Hematopoietic multipotent progenitor cell (in vitro differentiated cells): ENCODE measurements around the gene TEX11. TPM values are rescaled to one million over a fixed set of nuclear protein-coding genes. Genes with fewer than 3 reads are reported as not detected.

Experiments
- DNase-seq, 3 donors: peaks; one replicate each; pipeline ENCODE4 v3.0.0-alpha.2; 2011 to 2015; ENCODE audit warnings: low read depth in 2 of 3, low spot score in 2 of 3
- small RNA-seq: library from RNA; depleted of rRNA; stranded (forward); fragments of <200 nt; gene quantifications from one replicate; pipeline ENCODE3, GENCODE V24; 2012
- total RNA-seq: library from RNA; depleted of rRNA; stranded (reverse); fragments of >200 nt; gene quantifications from one replicate; pipeline ENCODE4 v1.2.3, GENCODE V29; 2012

Gene TEX11
- total RNA-seq, 1 donor: not detected

DNA sequence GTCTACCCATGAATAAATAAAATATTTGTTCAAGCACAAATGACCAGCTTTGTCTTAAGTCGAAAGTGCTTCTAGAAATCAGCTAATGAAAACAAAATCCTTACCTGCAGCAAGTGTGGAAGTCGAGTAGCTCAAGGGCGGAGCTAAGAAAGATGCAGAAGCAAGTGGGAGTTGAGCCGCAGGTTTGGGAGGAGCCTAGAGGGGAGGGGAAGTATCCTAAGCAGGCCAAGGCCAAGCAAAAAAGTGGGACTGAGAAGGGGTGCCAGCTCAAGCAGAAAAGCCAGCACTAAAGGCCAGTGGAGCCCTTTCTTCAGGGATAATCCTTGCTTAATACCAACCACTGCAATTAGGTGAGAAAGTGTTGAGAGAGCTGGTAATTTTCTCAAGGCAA lies 403.1 kb downstream of the TEX11 start:
- DNase-seq: no peak

DNA sequence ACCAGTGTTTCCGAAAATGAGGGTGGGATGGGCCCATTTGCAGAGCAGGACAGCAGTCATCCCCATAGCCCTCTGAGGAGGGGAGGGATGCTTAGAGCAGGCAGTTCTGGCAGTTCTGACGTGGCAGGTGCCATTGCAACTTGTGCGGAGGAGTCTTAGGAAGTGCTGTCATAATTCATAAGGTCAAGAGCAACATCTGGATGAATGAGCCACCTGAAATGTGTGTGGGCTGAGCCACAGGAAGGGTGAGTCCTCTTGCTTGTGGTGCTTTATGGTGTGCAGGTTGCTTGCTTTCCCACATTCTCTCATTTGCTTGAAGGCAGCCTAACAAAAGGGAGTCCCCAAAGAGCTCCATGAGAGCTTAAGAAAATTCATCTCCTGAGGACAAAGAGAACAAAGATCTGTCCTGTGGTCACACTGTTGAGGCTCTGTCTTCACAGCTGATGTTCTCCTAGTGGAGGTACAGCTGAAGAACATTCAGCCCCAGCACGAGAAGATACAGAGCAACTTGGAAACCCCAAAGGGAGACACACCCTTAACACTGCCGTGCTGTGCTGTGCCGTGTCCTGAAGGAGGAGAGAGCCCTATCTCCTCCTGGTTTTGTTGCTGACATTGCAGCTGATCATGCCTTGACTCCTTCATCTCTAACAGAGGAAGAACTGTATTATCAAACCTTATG lies 403.6 kb downstream of the TEX11 start:
- no peak for DNase-seq

DNA sequence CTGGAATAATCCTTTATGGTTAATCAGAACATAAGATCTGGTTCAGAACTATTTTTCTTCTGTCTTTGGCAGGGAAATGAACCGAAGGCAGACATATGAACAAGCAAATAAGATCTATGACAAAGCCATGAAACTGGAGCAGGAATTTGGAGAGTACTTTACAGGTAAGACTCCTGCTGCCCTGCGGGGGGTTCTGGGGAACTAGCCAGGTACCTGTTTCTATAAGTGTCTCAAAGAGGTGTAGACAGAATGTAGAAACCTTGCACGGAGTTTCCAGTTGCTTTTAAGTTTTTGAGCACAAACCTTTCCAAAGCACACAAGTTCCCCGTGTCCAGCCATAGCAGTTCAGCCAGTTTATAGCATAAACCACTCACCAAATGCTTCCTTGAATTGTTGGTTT lies 407.7 kb downstream of the TEX11 start:
- DNase-seq: no peak

DNA sequence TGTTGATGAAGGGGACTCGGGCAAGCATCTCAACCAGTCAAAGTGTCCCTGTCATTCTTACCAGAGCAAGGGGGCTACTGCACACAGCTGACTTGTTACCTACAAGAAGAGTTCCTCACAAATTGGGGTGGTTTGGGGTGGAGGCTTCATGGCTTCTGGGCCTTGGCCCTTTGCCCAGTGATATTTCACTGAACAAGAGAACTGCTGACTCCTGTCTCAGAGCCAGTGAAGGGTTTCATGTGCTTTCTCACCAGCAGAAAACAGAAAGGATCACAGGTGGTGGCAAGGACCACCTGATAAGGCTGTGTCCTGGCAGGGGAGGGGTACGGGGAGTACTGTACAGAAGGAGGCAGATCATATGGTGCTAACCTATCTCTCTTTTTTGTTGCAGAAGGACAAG lies 410.4 kb downstream of the TEX11 start:
- no peak for DNase-seq

DNA sequence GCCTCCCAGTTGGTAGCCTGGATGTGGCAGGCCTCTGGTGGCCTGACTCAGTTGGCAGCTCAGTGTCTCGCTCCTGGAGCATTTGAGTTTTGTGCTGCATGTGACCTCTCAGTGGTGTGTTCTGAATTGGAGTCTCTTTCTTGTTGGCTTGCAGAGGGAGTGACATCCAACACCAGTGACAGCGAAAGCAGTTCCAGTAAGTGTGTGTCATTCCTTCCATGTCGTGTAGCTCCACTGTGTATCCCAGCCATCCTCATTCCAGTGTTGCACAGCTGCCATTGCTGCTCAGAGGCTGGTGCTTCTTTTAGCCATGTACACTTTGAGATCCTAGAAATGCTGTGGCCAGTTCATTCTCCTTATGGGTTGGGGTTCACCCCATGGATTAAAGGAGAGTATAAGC lies 411.5 kb downstream of the TEX11 start:
- DNase-seq: no peak

DNA sequence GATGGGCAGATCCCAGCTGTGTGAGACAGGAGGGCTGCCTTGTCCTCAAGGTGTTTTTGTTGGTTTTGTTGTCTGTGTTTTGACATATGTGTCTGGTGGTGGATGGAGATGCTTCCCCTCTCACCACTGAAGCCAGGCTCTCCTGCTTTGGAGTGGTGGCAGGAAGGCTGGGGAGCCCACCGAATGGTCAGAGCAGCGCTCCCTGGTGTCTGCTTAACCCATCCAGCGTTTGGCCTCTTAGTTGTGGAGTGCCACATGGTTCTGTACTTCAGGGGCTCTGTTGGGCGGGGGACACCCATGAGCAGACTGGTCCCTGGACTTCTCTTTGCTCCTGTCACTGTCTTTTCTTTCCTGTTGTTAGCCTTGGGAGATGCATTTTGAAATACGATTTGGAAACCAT lies 412.0 kb downstream of the TEX11 start:
- no peak for DNase-seq

DNA sequence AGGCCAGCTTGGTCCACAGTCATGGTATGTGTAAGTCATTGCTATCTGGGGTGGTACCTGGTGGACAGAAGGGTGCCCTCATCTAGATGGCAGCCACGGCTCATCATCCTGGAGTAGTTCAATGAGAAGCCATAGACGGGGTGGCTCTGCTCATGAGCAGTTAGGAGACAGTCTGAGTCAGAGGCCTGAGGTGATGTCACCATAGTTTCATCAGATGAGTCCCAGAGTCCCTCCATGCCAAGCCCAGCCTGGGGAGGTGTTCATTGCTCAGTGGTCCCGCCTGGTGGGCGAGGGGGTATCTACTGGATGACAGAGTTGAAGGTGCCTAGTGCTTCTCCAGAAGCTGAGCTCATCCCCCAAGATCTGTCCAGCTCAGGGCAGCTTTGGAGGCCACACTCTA lies 414.1 kb downstream of the TEX11 start:
- no peak for DNase-seq

DNA sequence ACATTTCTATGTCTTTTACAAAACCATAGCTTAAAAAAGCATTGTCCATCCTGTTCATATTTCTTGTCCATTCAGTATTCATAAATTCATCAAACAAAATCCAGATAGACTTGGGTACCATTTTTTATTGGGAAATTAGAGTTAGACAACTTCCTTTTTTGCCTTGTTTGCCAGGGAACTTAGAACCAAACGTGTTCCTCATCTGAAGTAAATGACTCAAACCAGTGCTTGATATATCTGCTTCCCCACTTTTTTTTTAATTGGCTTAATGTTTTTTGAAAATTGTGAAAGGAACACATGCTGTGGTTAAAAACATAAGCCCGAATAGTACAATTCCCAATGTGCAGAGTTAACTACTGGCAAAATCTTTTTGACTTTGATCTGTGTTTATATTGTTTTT lies 419.7 kb downstream of the TEX11 start:
- DNase-seq: no peak

DNA sequence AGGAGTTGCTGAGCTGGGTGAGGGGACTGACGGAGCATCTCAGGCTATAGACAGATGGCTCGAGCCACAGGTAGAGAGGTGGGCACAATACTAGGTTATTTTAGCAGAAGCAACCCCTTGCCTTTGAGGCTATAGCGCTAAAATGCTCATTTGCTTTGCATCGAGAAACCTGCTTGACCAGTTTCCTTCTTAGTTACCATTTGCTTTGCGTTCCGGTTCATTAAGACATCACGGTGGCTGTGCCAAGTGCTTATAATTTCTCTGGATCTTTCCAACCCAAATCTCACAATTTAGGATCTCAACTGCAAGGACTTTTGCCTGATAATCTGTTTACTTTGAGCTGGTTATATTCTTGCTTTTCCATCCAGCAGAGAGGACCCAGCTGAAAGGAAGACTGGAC lies 423.0 kb downstream of the TEX11 start:
- DNase-seq: no peak

DNA sequence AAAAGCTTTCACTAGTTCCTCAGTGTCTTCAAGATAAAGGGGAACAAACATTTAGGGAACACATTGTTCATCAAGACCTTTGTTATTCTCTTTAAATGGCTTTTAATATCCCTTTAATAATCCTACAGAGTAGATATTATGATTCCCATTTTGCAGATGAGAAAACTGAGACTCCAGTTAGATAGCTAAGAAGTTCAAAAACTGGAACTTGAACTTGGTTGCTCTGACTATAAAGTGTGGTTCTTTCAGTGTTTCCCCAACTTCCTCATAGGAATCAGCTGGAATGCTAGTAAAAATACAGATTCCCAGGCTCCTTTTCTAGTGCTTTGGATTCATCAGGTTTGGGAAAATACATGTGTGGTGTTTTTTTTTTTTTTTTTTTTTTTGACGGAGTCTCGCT lies 426.2 kb downstream of the TEX11 start:
- DNase-seq: no peak

DNA sequence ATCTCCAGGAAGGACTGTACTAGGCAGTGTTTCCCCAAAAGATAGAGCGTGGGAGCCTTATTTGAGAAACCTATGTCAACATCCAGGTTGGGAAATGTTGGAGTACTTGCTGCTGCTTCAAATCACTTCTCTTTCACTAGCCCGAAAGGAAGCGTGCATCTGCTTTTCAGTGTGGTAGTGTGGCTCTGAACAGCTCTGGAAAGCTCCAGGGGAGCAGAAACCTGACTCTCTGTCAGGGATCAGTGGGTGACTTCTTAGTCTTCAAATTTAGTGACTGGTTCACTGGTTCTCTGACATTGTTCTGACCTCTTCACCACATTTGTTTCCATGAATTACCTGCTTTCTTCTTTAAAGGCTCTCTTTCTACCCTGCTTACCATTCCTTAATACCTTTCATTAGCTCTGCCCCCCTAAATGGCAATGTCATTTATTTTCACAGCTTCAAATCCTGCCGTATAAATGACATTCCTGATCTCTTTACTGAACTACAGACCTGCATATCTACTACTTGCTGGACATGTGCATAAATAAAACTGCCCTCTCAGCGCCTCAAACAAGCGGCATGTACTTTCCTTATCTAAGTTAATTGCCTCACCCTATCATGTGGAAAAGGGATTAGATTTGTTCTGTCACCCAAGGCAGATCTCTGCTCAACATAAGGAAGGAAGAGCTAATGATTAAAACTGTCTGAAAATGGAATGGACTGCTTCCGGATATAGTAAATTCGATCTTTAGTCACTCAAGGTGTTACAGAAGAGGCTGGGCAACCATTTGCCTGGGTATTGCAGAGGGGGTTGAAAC lies 426.8 kb downstream of the TEX11 start:
- no peak for DNase-seq

DNA sequence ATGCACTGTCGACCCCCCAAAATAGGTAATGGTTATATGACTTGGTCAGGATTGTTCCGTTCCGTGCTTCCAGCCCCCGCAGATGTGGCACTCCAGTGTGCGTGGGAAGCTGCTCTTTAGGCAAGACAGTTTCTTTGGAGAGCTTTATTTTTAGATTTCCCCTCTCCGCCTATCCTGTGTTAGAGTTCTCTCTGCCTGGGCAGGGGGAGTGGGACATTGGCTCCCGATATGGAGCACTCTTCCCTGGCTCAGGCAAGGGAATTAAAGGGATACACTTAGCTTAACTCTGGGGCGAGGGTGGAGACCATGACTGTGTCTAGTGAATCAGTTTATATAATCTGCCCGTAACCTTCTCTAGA lies 427.9 kb downstream of the TEX11 start:
- no peak for DNase-seq

DNA sequence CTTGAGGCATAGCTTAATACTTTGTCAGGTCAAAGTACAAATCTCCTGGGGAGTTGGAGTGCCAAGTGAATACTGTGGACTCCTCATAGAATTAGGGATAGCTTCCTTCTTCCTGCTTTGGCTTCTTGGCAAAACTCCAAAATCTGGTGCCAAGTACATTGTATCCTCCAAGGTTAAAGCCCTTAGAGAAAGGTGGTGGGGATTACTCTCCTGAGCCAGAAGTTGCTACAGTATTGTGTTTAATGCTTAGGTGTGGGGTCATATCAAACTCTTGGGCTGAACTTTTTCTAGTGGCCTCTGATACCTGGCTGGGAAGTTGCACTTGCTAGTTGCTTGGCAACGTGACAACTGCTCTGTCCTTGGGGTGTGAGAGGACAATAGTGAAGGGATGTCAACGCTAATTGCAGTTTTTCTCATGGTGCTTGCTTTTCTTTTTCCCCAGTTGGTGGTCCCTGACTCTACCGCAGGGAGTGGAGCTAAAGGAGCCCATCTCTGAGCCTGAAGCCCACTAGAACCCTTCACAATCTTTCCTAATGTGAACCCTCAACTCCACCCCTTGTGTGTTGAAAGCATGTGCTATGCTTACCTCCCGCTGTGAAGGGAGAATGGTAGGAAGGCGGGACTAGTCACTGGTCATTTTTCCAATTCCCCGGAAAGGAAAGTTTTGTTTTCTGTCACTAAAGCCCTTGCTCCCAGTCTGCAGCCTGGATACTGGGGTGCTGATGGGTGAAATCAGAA lies 428.4 kb downstream of the TEX11 start:
- no peak for DNase-seq

DNA sequence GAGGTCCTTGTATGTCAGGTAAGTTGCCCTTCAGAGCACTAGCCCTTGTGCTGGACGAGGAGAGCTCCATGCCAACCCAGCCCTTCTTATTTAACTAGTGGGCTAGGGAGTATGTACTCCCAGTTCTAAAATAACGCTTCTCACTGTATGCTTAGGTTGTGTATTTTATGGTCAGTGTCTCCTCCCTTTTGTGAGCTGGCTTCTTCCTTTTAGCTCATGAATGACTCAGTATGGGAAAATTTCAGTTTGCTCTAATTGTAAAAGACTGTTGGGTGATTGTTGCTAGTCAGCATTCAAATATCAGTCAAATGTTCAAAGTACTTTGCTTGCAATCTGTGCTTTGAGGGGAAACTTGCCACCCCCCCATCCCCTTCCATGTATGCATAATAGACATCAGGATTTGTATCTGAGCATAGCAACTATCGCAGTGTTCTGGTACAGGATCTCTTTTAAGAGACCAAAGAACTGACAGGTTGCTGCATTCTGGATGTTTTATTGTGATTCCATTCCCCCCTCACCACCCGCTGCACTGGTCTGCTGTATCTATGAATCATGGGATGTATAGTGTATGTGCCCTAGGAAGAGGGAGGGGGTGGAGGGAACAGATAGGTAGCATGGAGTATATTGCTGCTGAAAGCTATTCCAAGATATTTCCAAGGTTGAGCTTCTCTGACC lies 429.1 kb downstream of the TEX11 start:
- DNase-seq: no peak

Small RNAs within 50 kb of the gene (small RNA-seq; reads per million reads assigned to genes)
- not detected for gene SNORD3E

Other genes starting within 250 kb of the TEX11 start
- gene SLC7A3, start 22.4 kb upstream of the TEX11 start, total RNA-seq: 0.27 TPM
- gene SNX12, start 159.6 kb upstream of the TEX11 start, total RNA-seq: 29.6 TPM
- 22.4 TPM for gene FOXO4, start 187.1 kb upstream of the TEX11 start, total RNA-seq
- not detected for gene CXorf65, start 198.0 kb upstream of the TEX11 start, total RNA-seq
- gene IL2RG, start 202.9 kb upstream of the TEX11 start, total RNA-seq: 119 TPM
- 106 TPM for gene MED12, start 209.9 kb upstream of the TEX11 start, total RNA-seq
- gene NLGN3, start 236.1 kb upstream of the TEX11 start, total RNA-seq: 1.3 TPM